Left ventricle myocardium inferior (tissue), 1 donor: Measurements from ENCODE around the gene PSMD14. TPM values are rescaled to one million over a fixed set of nuclear protein-coding genes. Genes with fewer than 3 reads are reported as not detected.

Experiments used
- DNase-seq: peaks from one replicate; pipeline ENCODE4 v3.0.0-alpha.2; 2020
- H3K27ac ChIP-seq: fragments of 200-600 bp; replicated peaks from 2 replicates; pipeline ENCODE4 v1.8.0; 2021
- H3K27me3 ChIP-seq: fragments of 200-600 bp; 2 replicates; pipeline ENCODE4 v1.8.0; 2021; ENCODE audit warnings: low read depth
- H3K36me3 ChIP-seq: fragments of 200-600 bp; 2 replicates; pipeline ENCODE4 v1.8.0; 2021
- H3K4me1 ChIP-seq: fragments of 200-600 bp; 2 replicates; pipeline ENCODE4 v1.8.0; 2021
- H3K4me3 ChIP-seq: fragments of 200-600 bp; 2 replicates; pipeline ENCODE4 v1.8.0; 2021; ENCODE audit warnings: mild to moderate bottlenecking, moderate library complexity
- H3K9me3 ChIP-seq: fragments of 200-600 bp; replicated peaks from 2 replicates; pipeline ENCODE4 v1.8.0; 2021
- intact Hi-C: fragments of 100-400 bp; cut with micrococcal nuclease; formaldehyde crosslinking; loops from one replicate; pipeline ENCODE4 v1.11.0; 2022
- total RNA-seq: library from RNA; stranded (reverse); fragmentation: NEBNext Ultra II Directional; extraction: Animal tissue kit (Norgen Biotek cat#: 25700); gene quantifications from one replicate; pipeline ENCODE4 v1.2.1, GENCODE V29; 2021
- TF ChIP-seq, protein P1 (sequence below): fragments of 200-600 bp; IDR thresholded peaks from 2 replicates; pipeline ENCODE4 v1.8.0; 2021; ENCODE audit warnings: antibody characterized with exemption, mild to moderate bottlenecking, borderline replicate concordance
- donor health status: DM: no; HTN: yes; CAD: no; lungs with severe emphysema.

Gene PSMD14
- total RNA-seq, 1 donor from 2014 or later = 42.3 TPM

DNA sequence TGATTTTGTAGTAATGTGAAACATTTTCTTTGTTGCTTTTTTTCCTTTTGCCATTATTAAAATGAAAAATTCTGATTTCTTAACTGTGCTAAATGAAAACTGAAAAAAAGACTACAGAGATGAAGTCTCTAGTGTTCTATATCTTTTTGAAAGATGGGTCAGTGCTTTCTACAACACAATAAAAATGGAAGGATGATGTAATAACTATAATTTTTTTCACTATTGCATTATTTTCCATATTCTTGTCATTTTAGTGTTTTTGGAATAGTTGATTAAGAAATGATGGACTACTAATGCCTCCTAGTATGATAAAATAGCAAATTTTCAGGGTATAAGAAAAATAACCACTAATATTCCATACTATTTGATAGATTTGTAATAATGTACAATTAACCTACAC lies 7.2 kb downstream of the PSMD14 start:
- no peaks in the 10 kb centered on the region for H3K36me3 ChIP-seq
- intact Hi-C loops = no loop called here
- H3K27me3 ChIP-seq = no peaks in the 10 kb centered on the region
- DNase-seq = no peak
- no peaks in the 10 kb centered on the region for H3K9me3 ChIP-seq
- H3K4me1 ChIP-seq = peaks cover 10% of the 10 kb centered on the region
- TF ChIP-seq, protein P1, sequence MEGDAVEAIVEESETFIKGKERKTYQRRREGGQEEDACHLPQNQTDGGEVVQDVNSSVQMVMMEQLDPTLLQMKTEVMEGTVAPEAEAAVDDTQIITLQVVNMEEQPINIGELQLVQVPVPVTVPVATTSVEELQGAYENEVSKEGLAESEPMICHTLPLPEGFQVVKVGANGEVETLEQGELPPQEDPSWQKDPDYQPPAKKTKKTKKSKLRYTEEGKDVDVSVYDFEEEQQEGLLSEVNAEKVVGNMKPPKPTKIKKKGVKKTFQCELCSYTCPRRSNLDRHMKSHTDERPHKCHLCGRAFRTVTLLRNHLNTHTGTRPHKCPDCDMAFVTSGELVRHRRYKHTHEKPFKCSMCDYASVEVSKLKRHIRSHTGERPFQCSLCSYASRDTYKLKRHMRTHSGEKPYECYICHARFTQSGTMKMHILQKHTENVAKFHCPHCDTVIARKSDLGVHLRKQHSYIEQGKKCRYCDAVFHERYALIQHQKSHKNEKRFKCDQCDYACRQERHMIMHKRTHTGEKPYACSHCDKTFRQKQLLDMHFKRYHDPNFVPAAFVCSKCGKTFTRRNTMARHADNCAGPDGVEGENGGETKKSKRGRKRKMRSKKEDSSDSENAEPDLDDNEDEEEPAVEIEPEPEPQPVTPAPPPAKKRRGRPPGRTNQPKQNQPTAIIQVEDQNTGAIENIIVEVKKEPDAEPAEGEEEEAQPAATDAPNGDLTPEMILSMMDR = no peak
- H3K27ac ChIP-seq = no peak overlapping the region
- no peak overlapping the region for H3K4me3 ChIP-seq

DNA sequence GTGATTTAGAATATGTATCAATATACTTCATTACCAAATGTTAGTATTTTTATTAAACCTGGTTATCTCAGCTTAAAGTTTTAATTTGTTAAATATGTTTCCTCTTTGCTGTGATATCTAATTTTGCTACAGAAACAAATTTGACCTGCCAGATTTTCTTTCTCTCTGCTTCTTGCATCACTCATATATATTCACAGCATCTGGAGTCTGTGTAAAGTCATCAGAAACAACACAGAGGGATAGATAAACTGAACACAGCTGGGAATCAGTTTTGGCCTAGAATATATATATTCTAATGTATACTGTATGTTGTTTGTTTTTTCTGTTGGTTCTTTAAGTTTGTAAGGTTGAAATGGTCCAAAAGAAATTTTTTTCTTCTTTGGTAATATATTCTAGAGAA lies 8.5 kb downstream of the PSMD14 start:
- Histone ChIP-seq H3K9me3 (no peaks in the 10 kb centered on the region), H3K4me1 (peaks cover 10% of the 10 kb centered on the region), H3K36me3 (peaks cover 8% of the 10 kb centered on the region), H3K27ac (no peak overlapping the region), H3K27me3 (no peaks in the 10 kb centered on the region), H3K4me3 (no peak overlapping the region)
- intact Hi-C loops = no loop called here
- TF ChIP-seq, protein P1 = no peak
- no peak for DNase-seq

DNA sequence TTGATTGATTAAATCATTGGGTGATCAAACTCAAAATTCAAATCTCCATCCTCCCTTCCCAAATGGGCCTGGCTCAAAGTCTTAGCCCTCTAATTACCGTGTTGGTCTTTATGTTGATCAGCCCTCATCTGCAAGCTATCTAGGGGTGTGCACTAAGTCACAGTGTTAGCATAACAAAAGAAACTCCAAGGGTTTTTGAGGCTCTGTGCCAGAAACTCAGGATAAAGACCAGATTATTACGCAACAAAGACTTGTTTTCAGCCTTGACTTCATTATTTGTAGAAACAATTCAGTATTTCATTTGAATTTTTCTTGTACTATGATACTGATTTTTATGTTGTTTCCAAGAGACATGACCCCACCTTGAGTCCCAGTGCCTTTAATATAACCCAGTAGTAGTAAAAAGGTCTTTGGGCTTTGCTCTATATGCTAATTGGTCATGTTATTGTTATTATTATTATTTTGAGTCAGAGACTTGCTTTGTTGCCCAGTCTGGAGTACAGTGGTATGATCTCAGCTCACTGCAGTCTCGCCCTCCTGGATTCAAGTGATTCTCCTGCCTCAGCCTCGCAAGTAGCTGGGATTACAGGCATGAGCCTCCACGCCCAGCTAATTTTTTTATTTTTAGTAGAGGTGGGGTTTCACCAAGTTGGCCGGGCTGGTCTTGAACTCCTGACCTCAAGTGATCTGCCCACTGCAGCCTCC lies 13.9 kb downstream of the PSMD14 start:
- TF ChIP-seq, protein P1 = no peak
- intact Hi-C loops = no loop called here
- Histone ChIP-seq H3K4me1 (no peaks in the 10 kb centered on the region), H3K27me3 (no peaks in the 10 kb centered on the region), H3K36me3 (peaks cover 22% of the 10 kb centered on the region), H3K27ac (no peak overlapping the region), H3K9me3 (no peaks in the 10 kb centered on the region), H3K4me3 (no peak overlapping the region)
- no peak for DNase-seq

DNA sequence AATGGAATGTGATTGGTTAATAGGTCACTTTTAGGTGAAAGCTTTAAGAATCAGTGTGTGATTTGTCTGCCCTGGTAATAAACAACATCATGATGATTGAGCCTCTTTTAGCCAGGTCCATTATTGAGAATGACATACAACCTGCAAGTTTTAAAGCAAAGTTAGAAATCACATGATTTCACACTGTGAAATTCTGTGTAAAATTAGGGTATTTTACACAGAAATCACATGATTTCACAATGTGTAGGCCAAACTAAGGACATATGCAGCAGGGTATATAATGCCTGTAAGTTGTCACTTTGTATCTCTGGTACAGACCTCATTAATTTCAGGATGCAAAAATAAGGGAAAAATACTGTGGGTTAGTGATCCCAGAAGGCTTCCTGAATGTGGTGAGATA lies 16.7 kb downstream of the PSMD14 start:
- H3K9me3 ChIP-seq = no peaks in the 10 kb centered on the region
- no peak for DNase-seq
- no peak overlapping the region for H3K4me3 ChIP-seq
- intact Hi-C loops = no loop called here
- no peaks in the 10 kb centered on the region for H3K27me3 ChIP-seq
- TF ChIP-seq, protein P1 = no peak
- peaks cover 22% of the 10 kb centered on the region for H3K36me3 ChIP-seq
- H3K4me1 ChIP-seq = no peaks in the 10 kb centered on the region
- H3K27ac ChIP-seq = no peak overlapping the region

DNA sequence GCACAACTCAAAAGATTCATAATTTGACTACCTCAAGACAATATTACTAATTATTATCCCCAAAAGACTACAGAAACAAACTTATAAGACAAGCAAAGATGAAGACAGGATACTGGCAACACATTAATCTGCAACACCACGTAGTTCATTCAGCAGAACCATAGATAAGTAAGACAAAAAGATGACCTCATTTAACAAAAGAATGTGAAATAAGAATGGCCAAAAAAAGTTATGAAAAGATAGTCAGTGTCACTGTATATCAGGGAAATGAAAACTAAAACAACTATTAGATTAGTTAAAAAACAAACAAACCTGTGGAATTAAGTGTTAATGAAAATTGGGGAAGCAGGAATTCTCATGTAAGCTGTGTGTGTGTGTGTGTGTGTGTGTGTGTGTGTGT lies 19.4 kb downstream of the PSMD14 start:
- Histone ChIP-seq H3K4me1 (no peaks in the 10 kb centered on the region), H3K9me3 (no peaks in the 10 kb centered on the region), H3K27me3 (no peaks in the 10 kb centered on the region), H3K4me3 (no peak overlapping the region), H3K27ac (no peak overlapping the region), H3K36me3 (peaks cover 8% of the 10 kb centered on the region)
- no peak for DNase-seq
- intact Hi-C loops = no loop called here
- TF ChIP-seq, protein P1 = no peak
